HAP-1 (cell line): ENCODE measurements around the gene KDELR3.

ENCODE experiments used
- DNase-seq, 2 experiments: peaks; one replicate each; pipeline ENCODE4 v3.0.0-alpha.2; 2016 to 2020; ENCODE audit warnings: low spot score in 2 of 2
- H3K27me3 ChIP-seq: fragments of 250-450 bp; sonication (Bioruptor Pico); 2 replicates; pipeline ENCODE4 v1.5.1; 2020; ENCODE audit warnings: low read depth, mild to moderate bottlenecking, moderate library complexity
- H3K36me3 ChIP-seq: fragments of 250-450 bp; sonication (Bioruptor Pico); replicated peaks from 2 replicates; pipeline ENCODE4 v1.5.1; 2020; ENCODE audit warnings: mild to moderate bottlenecking
- H3K4me1 ChIP-seq: fragments of 250-450 bp; sonication (Bioruptor Pico); 2 replicates; pipeline ENCODE4 v1.5.1; 2020; ENCODE audit warnings: mild to moderate bottlenecking
- H3K4me3 ChIP-seq: fragments of 250-450 bp; sonication (Bioruptor Pico); 2 replicates; pipeline ENCODE4 v1.5.1; 2020; ENCODE audit warnings: mild to moderate bottlenecking, moderate library complexity
- H3K9me3 ChIP-seq: fragments of 250-450 bp; sonication (Bioruptor Pico); 2 replicates; pipeline ENCODE4 v1.5.1; 2020; ENCODE audit warnings: mild to moderate bottlenecking, moderate library complexity
- in situ Hi-C: fragments of 300-500 bp; cut with MboI; formaldehyde crosslinking; loops from 3 replicates; pipeline ENCODE4 v1.14.3; 2020; ENCODE audit warnings: low sequenced_read_pairs, inconsistent platforms, mixed read lengths

Gene KDELR3

GRCh38 chr22:38513063-38513462 lies 45.2 kb downstream of the KDELR3 start:
- DNase-seq, result no peak
- Histone ChIP-seq H3K9me3 (no peaks in the 10 kb centered on the region), H3K27me3 (no peaks in the 10 kb centered on the region), H3K4me1 (peaks cover 4% of the 10 kb centered on the region), H3K4me3 (no peak overlapping the region), H3K36me3 (no peaks in the 10 kb centered on the region)
- in situ Hi-C loops, result no loop called here

GRCh38 chr22:38518620-38519019 lies 50.7 kb downstream of the KDELR3 start:
- Histone ChIP-seq H3K27me3 (peaks cover 5% of the 10 kb centered on the region; the same call in 1 of the 2 replicates), H3K4me3 (no peak overlapping the region), H3K36me3 (no peaks in the 10 kb centered on the region), H3K4me1 (peaks cover 4% of the 10 kb centered on the region), H3K9me3 (no peaks in the 10 kb centered on the region)
- DNase-seq, result no peak
- in situ Hi-C loops, result no loop called here

DNA sequence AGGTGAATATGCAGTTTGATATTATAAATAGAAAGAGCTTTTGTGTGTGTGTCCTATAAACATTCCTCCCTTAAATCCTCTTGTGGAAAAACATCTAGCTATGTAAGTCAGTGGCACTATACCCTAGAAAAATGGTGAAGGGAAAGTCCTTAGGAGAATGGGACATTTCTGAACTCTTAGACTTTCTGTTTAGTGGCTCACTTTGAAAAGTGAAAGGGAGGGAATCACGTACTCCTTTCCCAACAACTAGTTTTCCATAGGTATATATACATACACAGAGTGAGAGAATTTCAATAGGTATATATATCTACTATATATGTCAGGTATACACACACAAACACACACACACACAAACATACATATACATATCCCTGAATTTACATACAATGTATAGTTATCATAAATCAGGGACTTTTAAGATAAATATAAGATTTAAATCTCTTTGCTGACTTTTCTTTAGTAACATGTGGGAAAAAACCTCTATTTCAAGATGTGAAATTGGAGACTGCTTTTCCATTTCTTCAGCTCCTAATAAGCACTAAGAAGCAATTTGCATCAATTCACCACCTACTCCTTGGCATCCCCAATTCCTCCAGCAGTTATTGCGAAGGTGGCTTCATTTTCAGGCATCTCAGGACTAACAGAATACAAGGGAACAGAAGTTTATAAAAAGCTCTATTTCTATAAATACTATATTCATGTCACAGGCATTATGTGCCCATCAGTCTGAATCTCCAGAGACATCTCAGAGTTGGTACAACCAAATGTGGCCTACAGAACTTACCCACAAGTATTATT lies 51.8 kb downstream of the KDELR3 start:
- H3K4me1 ChIP-seq, result peaks cover 4% of the 10 kb centered on the region
- H3K27me3 ChIP-seq, result peaks cover 7% of the 10 kb centered on the region; the same call in 1 of the 2 replicates
- no peaks in the 10 kb centered on the region for H3K36me3 ChIP-seq
- in situ Hi-C loops, result no loop called here
- no peak overlapping the region for H3K4me3 ChIP-seq
- DNase-seq, result no peak
- H3K9me3 ChIP-seq, result no peaks in the 10 kb centered on the region

DNA sequence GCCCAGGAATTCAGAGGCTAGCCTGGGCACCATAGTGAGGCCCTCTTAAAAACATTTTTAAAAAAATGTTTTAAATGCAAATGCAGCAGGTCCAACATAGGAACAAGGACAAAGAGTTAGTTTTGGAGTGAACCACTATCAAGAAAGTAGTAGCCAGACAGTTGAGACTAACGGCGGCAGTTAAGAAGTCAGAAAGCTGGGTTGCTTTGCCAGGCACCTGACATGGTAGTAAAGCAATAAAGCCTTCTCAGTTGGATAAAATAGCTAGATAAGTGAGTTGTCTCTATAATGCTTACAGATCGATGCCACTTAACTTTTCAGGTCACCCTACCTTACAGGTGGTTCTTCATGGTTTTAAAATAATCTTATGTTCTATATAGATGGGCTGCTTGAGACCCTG lies 55.1 kb downstream of the KDELR3 start:
- Histone ChIP-seq H3K27me3 (peaks cover 7% of the 10 kb centered on the region; the same call in 1 of the 2 replicates), H3K9me3 (no peaks in the 10 kb centered on the region), H3K36me3 (no peaks in the 10 kb centered on the region), H3K4me3 (no peak overlapping the region), H3K4me1 (no peaks in the 10 kb centered on the region; the same call in 1 of the 2 replicates)
- in situ Hi-C loops, result no loop called here
- DNase-seq, result no peak

DNA sequence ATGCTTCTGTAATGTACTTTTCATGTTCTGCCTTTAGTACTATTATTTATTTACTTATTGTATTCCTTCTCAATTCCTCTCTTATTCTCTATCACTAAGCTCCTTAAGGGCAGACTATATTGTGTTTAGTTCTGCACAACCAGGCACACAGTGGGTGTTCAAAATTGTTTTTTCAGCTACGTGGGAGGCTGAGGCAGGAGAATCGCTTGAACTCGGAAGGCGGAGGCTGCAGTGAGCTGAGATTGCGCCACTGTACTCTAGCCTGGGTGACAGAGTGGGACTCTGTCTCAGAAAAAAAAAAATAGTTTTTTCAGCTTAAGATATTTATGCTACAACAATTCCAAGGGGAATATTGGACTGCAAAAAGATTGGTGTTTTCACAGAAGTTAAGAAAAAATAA lies 55.6 kb downstream of the KDELR3 start:
- in situ Hi-C loops, result no loop called here
- Histone ChIP-seq H3K27me3 (peaks cover 7% of the 10 kb centered on the region; the same call in 1 of the 2 replicates), H3K4me3 (no peak overlapping the region), H3K9me3 (no peaks in the 10 kb centered on the region), H3K36me3 (no peaks in the 10 kb centered on the region), H3K4me1 (no peaks in the 10 kb centered on the region)
- DNase-seq, result no peak

- no peaks in the 10 kb centered on the region for H3K9me3 ChIP-seq
- H3K4me3 ChIP-seq, result no peak overlapping the region
- H3K27me3 ChIP-seq, result peaks cover 7% of the 10 kb centered on the region; the same call in 1 of the 2 replicates
- H3K36me3 ChIP-seq, result no peaks in the 10 kb centered on the region
- DNase-seq, result no peak
- in situ Hi-C loops, result no loop called here
- H3K4me1 ChIP-seq, result no peaks in the 10 kb centered on the region
These were observed 56.5 kb downstream of the KDELR3 start for GRCh38 chr22:38524429-38524828.

GRCh38 chr22:38531251-38531938 lies 63.5 kb downstream of the KDELR3 start:
- Histone ChIP-seq H3K9me3 (no peaks in the 10 kb centered on the region), H3K4me3 (no peak overlapping the region), H3K36me3 (no peaks in the 10 kb centered on the region), H3K4me1 (peaks cover 12% of the 10 kb centered on the region), H3K27me3 (no peaks in the 10 kb centered on the region)
- in situ Hi-C loops, result no loop called here
- DNase-seq, result peak; percentile 29 to 31
